Amygdala (tissue), 56 donors: Measurements from ENCODE around the gene LRRC27.

Experiments
- DNase-seq, 56 donors: peaks; one replicate each; lab custom pipeline; 2025; lab: John Stamatoyannopoulos, UW

The LRRC27 gene

GRCh38 chr10:132418527-132419416, 86.8 kb downstream of the LRRC27 start:
- no peak for DNase-seq

- no peak for DNase-seq
Measured at GRCh38 chr10:132419538-132420468, 87.8 kb downstream of the LRRC27 start.

- DNase-seq: no peak
Measured at GRCh38 chr10:132420469-132420980, 88.5 kb downstream of the LRRC27 start.

- DNase-seq: peak in 14 of 56 donors; percentile 15 to 60 (median 34)
Measured at GRCh38 chr10:132420981-132421846, 89.2 kb downstream of the LRRC27 start.

DNA sequence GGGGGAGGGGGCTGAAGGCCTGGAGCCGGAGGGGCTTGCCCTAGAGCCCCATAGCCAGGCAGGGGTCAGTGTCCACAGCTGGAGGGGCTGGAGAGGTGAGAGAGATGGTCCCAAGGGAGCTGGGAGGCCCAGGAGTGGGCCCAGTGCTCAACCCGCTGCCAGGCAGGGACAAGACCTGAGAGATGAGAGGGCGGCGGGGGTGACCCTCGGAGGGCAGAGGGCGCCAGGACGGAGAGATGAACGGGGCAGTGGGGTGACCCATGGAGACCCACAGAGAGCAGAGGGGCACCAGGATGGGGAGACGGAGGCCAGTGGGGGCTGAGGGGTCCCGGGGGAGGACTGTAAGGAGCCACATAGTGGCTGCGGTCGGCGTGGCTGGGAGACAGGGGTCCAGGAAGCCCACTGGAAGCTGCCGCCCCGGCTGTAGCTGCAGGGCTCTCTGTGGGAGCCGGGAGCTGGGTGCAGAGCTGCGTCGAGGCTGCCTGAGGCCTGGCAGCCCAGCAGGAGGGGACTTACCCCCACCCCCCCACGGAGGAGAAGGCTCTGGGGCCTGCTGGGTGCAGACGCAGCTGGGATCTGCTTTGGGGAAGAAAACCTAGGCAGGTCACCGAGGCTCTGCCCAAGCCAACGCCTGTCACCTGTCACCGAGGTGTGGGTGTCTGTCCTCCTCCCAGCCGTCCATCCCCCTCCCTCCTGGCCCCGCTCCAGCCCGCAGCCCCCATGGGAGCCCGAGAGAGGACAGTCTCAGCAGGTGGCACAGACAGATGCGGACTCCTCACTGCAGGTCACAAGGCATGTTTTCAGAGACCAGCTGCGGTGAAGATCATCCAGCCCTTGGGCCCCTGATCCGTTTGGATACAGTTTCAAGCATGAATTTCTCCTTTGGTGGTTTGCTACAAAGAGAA, 90.1 kb downstream of the LRRC27 start:
- DNase-seq: no peak

DNA sequence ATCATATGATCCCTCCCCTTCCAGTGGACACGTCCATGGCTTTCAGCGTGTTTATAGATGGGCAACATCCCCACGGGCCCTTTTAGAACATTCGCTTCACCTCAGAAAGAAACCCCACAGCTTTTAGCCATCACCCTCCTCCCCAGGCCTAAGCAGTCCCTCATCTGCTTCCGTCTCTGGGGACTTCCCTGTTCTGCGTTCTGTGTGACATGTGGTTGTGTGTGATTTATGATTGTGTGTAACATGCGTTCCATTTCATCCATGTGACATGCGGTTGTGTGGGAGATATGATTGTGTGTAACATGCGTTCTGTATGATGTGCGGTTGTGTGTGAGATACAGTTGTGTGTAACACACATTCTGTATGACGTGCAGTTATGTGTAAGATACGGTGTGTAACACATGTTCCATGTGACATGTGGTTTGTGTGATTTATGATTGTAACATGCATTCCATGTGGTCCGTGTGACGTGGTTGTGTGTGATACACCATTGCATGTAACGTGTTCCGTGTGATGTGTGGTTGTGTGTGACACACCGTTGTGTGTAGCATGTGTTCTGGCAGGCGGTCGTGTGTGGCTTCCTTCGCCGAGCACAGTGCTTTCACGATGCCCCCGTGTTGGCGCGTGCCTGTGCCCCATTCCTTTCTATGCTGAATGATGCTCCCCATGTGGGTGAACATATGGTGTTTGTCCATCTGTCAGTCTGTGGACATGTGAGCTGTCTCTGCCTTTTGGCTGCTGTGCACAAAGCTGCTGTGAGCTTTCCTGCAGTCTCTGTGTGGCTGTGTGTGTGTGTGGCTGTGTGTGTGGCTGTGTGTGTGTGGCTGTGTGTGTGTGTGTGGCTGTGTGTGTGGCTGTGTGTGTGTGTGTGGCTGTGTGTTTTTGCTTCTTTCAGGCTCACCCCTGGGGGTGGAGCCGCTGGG, 91.2 kb downstream of the LRRC27 start:
- peak in 2 of 56 donors; percentile 25 to 43 for DNase-seq

DNA sequence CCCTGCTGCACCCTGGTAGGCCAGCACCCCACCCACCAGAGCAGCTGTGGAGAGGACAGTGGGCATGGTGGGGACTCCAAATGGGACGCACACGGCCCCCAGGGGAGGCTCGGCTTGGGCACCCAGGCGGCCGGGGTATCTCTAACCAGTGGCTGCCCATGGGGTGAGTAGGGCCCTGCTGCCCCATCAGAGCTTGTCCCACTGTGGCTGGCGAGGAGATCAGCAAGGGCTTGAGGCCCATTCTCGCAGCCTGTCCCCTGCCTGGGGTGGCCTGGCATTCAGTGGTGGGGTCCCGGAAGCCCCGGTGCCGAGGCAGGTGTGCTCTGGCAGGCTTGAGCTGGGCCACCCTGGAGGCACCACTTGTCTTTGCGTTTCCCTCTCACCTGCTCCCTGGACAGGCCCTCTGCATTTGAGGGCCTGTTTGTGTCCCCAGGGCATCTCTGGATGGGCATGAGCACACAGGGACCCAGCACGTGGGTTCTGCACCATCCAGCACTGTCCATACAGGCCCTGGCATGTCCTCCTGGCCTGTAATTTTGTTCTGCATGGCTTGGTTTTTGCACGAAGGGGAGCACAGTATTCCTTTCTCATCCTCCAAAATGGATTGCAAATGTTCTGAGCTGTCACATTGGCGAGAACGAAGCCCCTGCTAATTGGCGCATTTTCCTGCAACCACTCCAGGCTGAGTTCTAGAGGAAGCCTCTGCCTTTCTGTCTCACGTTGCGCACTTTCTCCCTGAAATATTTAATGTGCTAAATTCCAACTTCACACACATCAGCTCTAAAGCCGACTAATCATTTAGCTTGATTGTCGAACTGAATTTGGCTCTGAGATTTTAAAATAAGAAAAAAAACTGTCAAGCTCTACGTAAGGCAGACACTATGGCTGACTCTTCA, 92.2 kb downstream of the LRRC27 start:
- peak in 1 of 56 donors; percentile 26 for DNase-seq

DNA sequence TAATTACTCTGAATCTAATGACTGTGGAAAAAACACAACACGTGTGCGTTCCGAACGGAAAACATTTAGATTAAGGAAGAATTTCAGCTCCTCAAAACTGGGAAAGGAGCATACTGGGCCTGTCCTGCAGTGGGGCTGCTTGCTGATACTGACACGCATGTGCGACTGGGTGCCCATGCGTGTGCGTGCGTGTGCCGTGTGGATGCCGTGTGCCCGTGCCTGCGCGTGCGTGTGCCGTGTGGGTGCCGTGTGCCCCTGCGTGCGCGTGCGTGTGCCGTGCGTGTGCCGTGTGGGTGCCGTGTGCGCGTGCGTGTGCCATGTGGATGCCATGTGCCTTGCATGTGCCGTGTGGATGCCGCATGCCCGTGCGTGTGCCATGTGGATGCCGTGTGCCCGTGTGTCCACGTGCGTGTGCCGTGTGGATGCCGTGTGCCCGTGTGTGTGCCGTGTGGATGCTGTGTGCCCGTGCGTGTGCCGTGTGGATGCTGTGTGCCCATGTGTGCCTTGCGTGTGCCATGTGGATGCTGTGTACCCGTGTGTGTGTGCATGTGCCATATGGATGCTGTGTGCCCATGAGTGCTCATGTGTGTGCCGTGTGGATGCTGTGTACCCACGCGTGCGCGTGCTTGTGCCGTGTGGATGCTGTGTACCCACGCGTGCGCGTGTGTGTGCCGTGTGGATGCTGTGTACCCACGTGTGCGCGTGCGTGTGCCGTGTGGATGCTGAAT, 93.2 kb downstream of the LRRC27 start:
- no peak for DNase-seq

- DNase-seq: no peak
Measured at GRCh38 chr10:132425757-132426155, 93.8 kb downstream of the LRRC27 start.

- no peak for DNase-seq
Measured at GRCh38 chr10:132427006-132427771, 95.2 kb downstream of the LRRC27 start.

DNA sequence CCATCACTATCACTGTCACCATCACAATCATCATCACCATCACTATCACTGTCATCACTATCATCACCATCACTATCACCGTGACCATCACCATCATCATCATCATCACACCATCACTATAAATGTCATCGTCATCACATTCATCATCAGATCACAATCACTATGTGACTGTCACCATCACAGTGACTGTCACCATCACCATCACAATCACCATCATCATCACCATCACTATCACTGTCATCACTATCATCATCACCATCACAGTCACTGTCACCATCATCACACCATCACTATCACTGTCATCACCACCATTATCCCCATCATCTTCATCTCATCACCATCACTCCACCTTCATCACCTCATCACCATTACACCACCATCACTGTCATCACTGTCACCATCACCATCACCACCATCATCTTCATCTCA, 96.0 kb downstream of the LRRC27 start:
- no peak for DNase-seq

DNA sequence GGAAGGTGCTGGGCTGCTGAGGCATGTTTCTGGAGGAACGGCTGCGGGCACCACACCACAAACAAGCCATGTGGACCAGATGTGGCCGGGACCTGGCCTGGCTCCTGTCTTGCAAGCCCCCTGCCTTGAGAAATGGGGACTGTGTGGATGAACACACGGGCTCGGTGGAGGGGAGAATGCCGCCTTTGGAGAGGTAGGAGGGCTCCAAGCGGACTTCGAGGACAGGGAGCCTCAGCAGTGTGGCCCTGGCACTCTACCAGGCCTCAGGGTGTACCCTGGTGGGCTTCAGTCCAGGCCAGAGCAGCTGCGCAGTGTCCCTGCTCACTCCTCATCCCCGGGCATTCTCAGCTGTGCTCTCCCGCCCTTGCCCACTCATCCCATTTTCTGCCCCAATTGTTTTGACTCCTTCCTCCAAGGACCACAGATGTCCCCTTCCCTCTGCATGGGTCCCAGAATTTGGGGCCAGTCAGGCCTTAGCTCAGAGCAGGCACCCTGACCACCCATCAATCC, 96.5 kb downstream of the LRRC27 start:
- DNase-seq: no peak
